Rectal smooth muscle tissue (tissue), 1 donor: Measurements from ENCODE around the gene USP24.

Experiments used
- H3K27ac ChIP-seq: one replicate; pipeline ENCODE4 v1.7.0; 2013; ENCODE audit warnings: low read depth, low read length, inconsistent platforms
- H3K27me3 ChIP-seq: one replicate; pipeline ENCODE4 v1.7.0; 2013; ENCODE audit warnings: low read length; ENCODE audit not compliant: control insufficient read depth, insufficient read depth
- H3K36me3 ChIP-seq: one replicate; pipeline ENCODE4 v1.7.0; 2013; ENCODE audit warnings: low read length; ENCODE audit not compliant: control insufficient read depth, insufficient read depth
- H3K4me1 ChIP-seq: one replicate; pipeline ENCODE4 v1.7.0; 2013; ENCODE audit warnings: low read length; ENCODE audit not compliant: control insufficient read depth, insufficient read depth
- H3K4me3 ChIP-seq: one replicate; pipeline ENCODE4 v1.7.0; 2013; ENCODE audit warnings: low read length
- H3K9ac ChIP-seq: one replicate; pipeline ENCODE4 v1.7.0; 2013; ENCODE audit warnings: low read length

Gene USP24

DNA sequence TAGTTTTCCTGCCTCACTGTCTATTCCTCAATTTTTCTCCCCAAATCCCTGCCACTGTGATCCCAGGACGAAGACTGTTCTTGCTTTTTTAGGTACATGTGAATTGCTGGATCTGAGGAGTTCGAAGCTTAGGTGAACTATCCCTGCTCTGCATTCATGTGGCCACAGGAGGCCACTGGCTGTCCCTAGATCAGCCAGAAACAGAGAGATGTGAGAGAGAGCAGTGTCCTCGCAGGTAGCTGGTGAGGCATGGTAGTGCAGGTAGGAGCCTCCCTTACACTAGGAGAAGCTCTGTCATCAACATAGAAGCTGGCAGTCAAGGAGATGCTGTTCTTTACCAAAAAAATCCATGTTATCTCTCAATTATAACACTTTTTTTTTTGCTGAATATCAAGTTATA, 71.5 kb downstream of the USP24 start:
- H3K36me3 ChIP-seq = peaks cover 17% of the 10 kb centered on the region
- H3K4me3 ChIP-seq = no peak overlapping the region
- H3K9ac ChIP-seq = no peak overlapping the region
- no peaks in the 10 kb centered on the region for H3K27me3 ChIP-seq
- no peak overlapping the region for H3K27ac ChIP-seq
- H3K4me1 ChIP-seq = no peaks in the 10 kb centered on the region

DNA sequence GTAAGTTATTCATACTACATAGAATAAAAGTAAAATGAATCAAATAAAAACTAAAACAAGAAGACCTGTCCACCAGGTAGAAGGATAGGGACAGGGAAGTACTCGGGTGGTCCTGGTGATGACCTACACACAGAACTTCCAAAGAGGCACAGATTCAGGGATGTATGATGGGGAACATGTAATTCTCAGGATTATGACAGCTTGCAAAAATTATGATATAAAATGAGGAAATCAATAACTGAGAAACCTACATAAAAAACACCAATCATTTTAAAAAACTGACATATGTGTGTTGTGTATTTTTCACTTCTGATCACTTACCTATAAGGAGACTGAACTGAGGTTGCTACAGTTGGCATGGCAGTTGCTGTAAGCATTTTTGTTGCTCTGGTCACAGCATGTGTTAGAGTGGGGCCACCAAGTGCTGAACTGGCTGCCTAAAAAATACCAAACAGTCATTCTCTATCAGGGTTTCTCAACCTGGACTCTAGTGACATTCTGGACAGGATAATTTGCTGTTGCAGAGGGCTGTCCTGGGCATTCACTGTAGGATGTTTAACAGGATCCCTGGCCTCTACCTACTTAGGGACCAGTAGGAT, 73.8 kb downstream of the USP24 start:
- Histone ChIP-seq H3K4me3 (no peak overlapping the region), H3K4me1 (no peaks in the 10 kb centered on the region), H3K27me3 (no peaks in the 10 kb centered on the region), H3K27ac (peak overlapping the region; percentile 10), H3K9ac (no peak overlapping the region), H3K36me3 (peaks cover 34% of the 10 kb centered on the region)

DNA sequence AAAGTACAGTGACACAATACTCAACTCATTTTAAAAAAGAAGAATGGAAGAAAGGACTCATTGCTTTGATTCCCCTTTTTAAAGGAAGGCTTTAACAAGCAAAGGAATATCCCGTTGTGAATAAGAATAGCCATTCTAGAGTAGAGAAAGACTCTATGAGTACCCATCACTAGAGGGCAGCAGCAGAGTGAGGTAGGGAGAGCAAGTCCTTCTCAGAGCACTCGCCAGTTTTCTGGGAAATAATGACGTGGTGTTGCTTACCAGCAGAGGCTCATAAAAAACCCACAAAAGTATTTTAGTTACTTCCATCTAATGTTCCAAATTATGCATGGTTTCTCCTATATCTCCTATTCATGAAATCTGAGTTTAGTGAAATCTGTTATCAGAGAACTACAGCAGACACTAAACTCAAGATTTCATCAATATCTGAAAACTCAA, 74.6 kb downstream of the USP24 start:
- H3K36me3 ChIP-seq = peaks cover 41% of the 10 kb centered on the region
- no peaks in the 10 kb centered on the region for H3K4me1 ChIP-seq
- no peak overlapping the region for H3K9ac ChIP-seq
- H3K4me3 ChIP-seq = no peak overlapping the region
- peak overlapping the region; percentile 19 for H3K27ac ChIP-seq
- no peaks in the 10 kb centered on the region for H3K27me3 ChIP-seq

DNA sequence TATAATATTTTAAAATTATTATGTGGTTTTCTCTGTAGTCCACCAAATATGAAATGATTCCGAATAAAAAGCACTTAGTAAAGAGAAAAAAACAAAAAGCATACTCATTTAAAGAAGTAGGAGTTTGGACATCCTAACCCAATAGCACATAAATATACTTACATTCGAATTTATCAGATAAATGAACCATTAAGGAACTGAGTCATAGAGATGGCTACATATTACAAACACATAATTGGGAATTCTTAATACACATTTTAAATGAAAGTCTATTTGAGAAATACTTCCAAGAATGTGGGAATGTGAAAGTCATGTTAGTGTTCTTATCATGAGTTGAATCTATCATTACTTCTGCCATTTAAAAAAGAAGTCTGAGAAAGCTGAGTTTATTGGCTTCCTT, 75.0 kb downstream of the USP24 start:
- Histone ChIP-seq H3K9ac (no peak overlapping the region), H3K27ac (no peak overlapping the region), H3K4me3 (no peak overlapping the region), H3K27me3 (no peaks in the 10 kb centered on the region), H3K4me1 (no peaks in the 10 kb centered on the region), H3K36me3 (peaks cover 43% of the 10 kb centered on the region)

DNA sequence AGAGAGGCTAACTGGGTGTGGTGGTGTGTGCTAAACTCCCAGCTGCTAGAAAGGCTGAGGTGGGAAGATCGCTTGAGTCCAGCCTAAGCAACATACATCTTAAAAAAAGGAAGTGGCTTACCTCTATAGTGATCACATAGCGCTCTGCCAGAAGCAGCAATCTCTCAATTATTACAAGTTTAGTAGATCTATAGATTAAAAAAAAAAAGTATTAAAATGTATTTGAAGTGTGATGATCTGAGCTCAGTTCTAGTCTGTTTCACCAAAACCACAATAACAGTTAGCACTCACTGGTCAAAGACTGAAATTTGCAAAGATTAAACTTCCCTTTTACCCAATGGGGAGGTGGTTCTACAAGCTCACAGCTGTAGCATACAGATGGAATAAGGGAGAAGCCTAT, 76.3 kb downstream of the USP24 start:
- Histone ChIP-seq H3K4me3 (no peak overlapping the region), H3K27ac (no peak overlapping the region), H3K4me1 (no peaks in the 10 kb centered on the region), H3K36me3 (peaks cover 47% of the 10 kb centered on the region), H3K9ac (no peak overlapping the region), H3K27me3 (no peaks in the 10 kb centered on the region)

DNA sequence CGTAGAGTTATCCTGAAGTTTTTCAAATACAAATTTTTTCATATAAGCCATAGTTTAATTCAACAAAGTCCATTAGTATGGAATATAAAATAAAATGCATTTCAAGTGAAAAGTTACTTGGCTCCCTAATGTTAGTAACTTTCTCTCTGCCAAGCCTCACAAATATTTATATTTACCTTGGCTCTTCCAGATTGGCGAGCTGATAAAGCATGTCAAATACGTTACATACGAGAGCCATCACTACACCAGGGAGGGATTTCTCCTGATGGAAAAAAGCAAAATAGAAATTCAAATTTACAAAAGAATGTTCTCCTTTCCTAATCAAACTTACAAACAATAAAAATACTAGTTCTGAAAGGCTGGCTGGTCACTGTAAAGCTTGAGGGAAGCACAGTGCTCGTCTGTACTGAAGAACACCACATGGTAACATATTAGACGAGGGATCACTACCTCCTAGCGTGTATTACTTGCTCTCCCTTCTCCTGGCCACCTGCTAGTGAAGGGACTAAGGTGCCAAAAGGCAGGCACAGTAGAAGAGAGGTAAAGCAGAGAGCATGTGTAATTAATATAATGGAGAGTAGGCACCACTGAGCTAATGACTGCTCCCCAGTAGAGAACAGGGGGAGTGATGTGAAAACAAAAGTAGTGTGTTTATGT, 80.9 kb downstream of the USP24 start:
- H3K36me3 ChIP-seq = peaks cover 34% of the 10 kb centered on the region
- H3K9ac ChIP-seq = no peak overlapping the region
- no peaks in the 10 kb centered on the region for H3K4me1 ChIP-seq
- no peaks in the 10 kb centered on the region for H3K27me3 ChIP-seq
- no peak overlapping the region for H3K4me3 ChIP-seq
- H3K27ac ChIP-seq = no peak overlapping the region

DNA sequence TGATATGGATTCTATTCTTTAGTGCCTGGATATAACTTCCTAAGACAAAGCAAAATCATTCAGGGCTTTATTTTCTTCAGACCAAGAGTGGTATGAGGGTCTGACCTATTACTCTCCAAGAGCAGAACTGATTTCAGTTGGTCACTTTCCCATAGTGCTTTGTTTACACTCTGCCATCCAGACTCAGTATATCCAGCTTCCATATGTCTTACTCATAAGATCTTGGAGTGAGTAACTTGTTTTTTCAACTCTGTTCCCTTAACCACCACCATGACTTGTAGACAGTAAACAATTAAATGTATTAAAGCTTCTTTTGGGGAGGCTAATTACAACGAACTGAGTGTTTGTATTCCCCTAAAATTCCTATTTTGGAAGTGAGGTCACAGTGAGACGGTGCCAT, 83.4 kb downstream of the USP24 start:
- no peaks in the 10 kb centered on the region for H3K4me1 ChIP-seq
- peaks cover 28% of the 10 kb centered on the region for H3K36me3 ChIP-seq
- no peaks in the 10 kb centered on the region for H3K27me3 ChIP-seq
- no peak overlapping the region for H3K4me3 ChIP-seq
- H3K27ac ChIP-seq = no peak overlapping the region
- no peak overlapping the region for H3K9ac ChIP-seq

DNA sequence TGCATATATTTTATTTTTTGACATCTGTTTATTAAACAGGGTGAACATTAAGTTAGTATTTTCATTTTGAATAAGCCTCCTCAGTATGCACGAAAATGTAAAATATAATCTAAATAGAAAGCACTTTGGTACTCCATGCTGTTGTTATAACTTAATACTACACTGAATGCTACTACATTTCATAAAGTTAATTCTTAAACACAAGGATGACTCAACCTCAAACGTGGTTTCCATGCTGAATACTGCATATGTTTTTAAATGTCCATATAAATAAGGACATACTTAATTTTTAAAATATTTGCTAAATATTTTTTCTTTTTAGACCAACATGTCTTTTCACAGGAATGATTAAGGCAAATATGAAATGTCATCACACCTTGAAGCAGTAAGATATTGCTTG, 83.9 kb downstream of the USP24 start:
- peaks cover 23% of the 10 kb centered on the region for H3K36me3 ChIP-seq
- H3K27ac ChIP-seq = no peak overlapping the region
- H3K27me3 ChIP-seq = no peaks in the 10 kb centered on the region
- H3K4me3 ChIP-seq = no peak overlapping the region
- no peak overlapping the region for H3K9ac ChIP-seq
- H3K4me1 ChIP-seq = no peaks in the 10 kb centered on the region

DNA sequence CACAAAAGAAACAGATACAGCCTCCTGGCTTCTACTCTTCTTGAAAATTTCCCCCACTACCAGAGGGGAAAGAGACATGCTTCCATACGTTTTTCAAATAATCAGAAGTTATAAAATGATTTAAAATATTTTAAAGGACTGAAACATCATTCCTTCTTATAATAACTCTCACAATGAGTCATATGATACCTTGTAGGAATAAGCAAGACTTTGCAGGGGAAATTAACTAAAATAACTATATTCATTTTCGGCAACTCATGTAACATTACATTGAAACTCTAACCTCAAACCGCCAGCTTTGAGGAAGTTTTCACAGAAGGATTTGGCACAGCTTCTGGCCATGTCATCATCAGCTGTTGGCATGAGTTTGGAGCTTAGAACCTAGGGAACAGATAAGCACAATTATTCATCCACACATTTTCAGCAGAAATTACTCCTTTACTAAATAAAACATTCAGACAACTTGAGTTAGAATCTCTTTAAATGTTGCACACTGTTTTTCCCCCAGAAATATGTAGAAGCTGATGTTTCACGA, 85.9 kb downstream of the USP24 start:
- Histone ChIP-seq H3K4me1 (no peaks in the 10 kb centered on the region), H3K9ac (no peak overlapping the region), H3K27me3 (no peaks in the 10 kb centered on the region), H3K4me3 (no peak overlapping the region), H3K36me3 (peaks cover 22% of the 10 kb centered on the region), H3K27ac (no peak overlapping the region)

DNA sequence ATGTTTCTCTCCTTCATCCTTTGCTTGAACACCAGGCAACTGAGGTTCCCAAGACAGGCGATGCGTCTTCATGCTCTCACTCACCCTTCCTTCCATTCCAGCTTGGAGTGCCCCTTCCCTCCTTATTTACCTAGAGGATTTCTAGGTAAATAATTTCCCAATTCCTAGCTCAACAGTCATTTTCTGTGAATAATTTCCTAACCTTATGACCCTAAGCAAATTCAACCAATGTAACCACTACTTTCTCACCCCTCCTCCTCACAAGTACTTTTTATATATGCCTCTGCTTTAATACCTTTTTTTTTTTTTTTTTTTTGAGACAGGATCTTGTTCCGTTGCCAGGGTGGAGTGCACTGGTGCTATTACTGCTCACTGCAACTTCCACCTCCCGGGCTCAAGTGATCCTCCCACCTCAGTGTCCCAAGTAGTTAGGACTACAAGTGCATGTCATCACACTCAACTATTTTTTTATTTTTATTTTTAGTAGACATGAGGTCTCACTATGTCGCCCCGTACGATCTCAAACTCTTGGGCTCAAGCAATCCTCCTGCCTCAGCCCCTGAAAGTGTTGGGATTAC, 86.7 kb downstream of the USP24 start:
- H3K4me1 ChIP-seq = no peaks in the 10 kb centered on the region
- H3K4me3 ChIP-seq = no peak overlapping the region
- no peaks in the 10 kb centered on the region for H3K27me3 ChIP-seq
- no peak overlapping the region for H3K9ac ChIP-seq
- peaks cover 22% of the 10 kb centered on the region for H3K36me3 ChIP-seq
- H3K27ac ChIP-seq = no peak overlapping the region

DNA sequence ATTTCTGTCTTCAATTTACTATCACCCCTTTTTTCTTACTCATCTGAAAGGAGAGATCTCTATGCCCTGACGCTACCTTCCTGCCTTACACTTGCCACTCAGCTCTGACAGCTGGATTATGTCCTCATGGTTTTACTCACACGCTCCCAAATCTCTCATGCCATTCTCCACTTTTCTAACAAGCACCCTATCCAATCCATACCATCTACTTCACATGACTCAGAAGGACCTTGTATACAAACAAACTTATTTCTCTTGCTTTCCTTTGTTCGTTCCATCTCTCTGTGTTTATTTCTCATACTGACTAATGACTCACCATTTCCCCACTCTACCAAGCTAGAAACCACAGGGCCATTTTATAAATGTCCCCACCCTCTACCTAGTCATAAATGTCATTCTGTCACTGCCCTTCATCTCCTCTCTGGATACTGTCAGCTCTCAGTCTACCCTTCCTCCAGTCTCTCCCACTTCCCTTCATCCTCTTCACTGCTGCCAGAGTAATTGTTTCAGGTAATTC, 87.3 kb downstream of the USP24 start:
- H3K27ac ChIP-seq = no peak overlapping the region

DNA sequence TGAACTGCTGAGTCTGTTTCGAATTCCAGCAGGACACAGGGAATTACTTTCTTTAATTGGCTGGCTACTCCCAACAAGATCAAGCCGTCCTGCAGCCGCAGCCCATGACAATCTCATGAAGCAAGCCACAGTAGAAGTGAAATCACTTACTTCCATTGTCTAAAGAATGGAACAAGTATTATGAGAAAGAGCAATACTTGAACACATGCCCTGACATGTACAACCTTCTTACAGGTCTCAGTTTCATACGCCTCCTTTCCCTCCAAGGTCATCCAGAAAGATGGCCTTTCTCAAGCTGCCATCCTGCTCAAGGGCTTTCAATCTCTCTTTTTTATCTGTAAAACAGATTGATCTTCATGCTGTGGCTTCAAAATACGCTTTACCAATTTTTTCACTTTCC, 90.7 kb downstream of the USP24 start:
- H3K4me1 ChIP-seq = no peaks in the 10 kb centered on the region
- no peak overlapping the region for H3K9ac ChIP-seq
- H3K27ac ChIP-seq = no peak overlapping the region

More for the DNA sequence above, 87.3 kb downstream of the USP24 start:
- no peaks in the 10 kb centered on the region for H3K27me3 ChIP-seq
- no peak overlapping the region for H3K4me3 ChIP-seq
- H3K4me1 ChIP-seq = no peaks in the 10 kb centered on the region
- no peak overlapping the region for H3K9ac ChIP-seq
- H3K36me3 ChIP-seq = peaks cover 26% of the 10 kb centered on the region

More for the DNA sequence above, 90.7 kb downstream of the USP24 start:
- Histone ChIP-seq H3K27me3 (no peaks in the 10 kb centered on the region), H3K36me3 (peaks cover 39% of the 10 kb centered on the region), H3K4me3 (no peak overlapping the region)
